HG03095 (cell line): ENCODE measurements around the gene KLHL20.
"Not testable (repeated sequence)": the region's sequence is repeated elsewhere in the genome, so short reads cannot be mapped to it uniquely, and the experiment has no call there.

Source experiments
- ATAC-seq: cut with Tn5 transposase; IDR thresholded peaks from one replicate; pipeline ENCODE4 v1.9.1; 2021; ENCODE audit warnings: moderate library complexity; ENCODE audit not compliant: unreplicated experiment

The KLHL20 gene

GRCh38 chr1:173749137-173749536, 34.4 kb downstream of the KLHL20 start:
- ATAC-seq: no peak

- no peak for ATAC-seq
Measured at GRCh38 chr1:173753830-173754229, 39.0 kb downstream of the KLHL20 start.

- no peak for ATAC-seq
Measured at GRCh38 chr1:173757666-173758065, 42.9 kb downstream of the KLHL20 start.

GRCh38 chr1:173758110-173758509, 43.3 kb downstream of the KLHL20 start:
- ATAC-seq: no peak

GRCh38 chr1:173758980-173759379, 44.2 kb downstream of the KLHL20 start:
- no peak for ATAC-seq

GRCh38 chr1:173764331-173764730, 49.5 kb downstream of the KLHL20 start:
- ATAC-seq: not testable (repeated sequence)

- ATAC-seq: no peak
Measured at GRCh38 chr1:173768206-173768605, 53.4 kb downstream of the KLHL20 start.

- ATAC-seq: no peak
Measured at GRCh38 chr1:173768827-173769226, 54.0 kb downstream of the KLHL20 start.

- not testable (repeated sequence) for ATAC-seq
Measured at GRCh38 chr1:173770330-173770729, 55.5 kb downstream of the KLHL20 start.

- no peak for ATAC-seq
Measured at GRCh38 chr1:173771560-173771959, 56.8 kb downstream of the KLHL20 start.

GRCh38 chr1:173775578-173776226, 60.9 kb downstream of the KLHL20 start:
- no peak for ATAC-seq

- no peak for ATAC-seq
Measured at GRCh38 chr1:173779936-173780335, 65.2 kb downstream of the KLHL20 start.

- no peak for ATAC-seq
Measured at GRCh38 chr1:173784997-173785396, 70.2 kb downstream of the KLHL20 start.

GRCh38 chr1:173789841-173790240, 75.1 kb downstream of the KLHL20 start:
- ATAC-seq: no peak

- ATAC-seq: no peak
Measured at GRCh38 chr1:173798078-173798477, 83.3 kb downstream of the KLHL20 start.

- not testable (repeated sequence) for ATAC-seq
Measured at GRCh38 chr1:173799995-173800394, 85.2 kb downstream of the KLHL20 start.

- no peak for ATAC-seq
Measured at GRCh38 chr1:173802961-173803360, 88.2 kb downstream of the KLHL20 start.

- not testable (repeated sequence) for ATAC-seq
Measured at GRCh38 chr1:173813654-173814053, 98.9 kb downstream of the KLHL20 start.

- ATAC-seq: no peak
Measured at GRCh38 chr1:173818459-173818858, 103.7 kb downstream of the KLHL20 start.

- no peak for ATAC-seq
Measured at GRCh38 chr1:173821680-173822079, 106.9 kb downstream of the KLHL20 start.

- ATAC-seq: peak; percentile 37
Measured at GRCh38 chr1:173823781-173824314, 109.1 kb downstream of the KLHL20 start.

- peak; percentile 86 for ATAC-seq
Measured at GRCh38 chr1:173824315-173825081, 109.7 kb downstream of the KLHL20 start, which contains the start of the genes CENPL and DARS2. TSS of gene CENPL (minus strand) at chr1:173824883. CDS start at chr1:173811299, 13,584 bp downstream. TSS of gene DARS2 (plus strand) at chr1:173824673. CDS start at chr1:173825230, 557 bp downstream.
